Mesothelial cell of epicardium (in vitro differentiated cells): ENCODE measurements around the gene BTN1A1. TPM values are rescaled to one million over a fixed set of nuclear protein-coding genes. Genes with fewer than 3 reads are reported as not detected.
"Not testable (repeated sequence)": the region's sequence is repeated elsewhere in the genome, so short reads cannot be mapped to it uniquely, and the experiment has no call there.

Experiments
- DNase-seq, 2 experiments: peaks; one replicate each; pipeline ENCODE4 v3.0.0; 2021; ENCODE audit warnings: low spot score in 2 of 2; ENCODE audit not compliant: unreplicated experiment in 2 of 2
- H3K27ac Mint-ChIP-seq: 2 replicates; pipeline ENCODE4 v1.8.0; 2021; ENCODE audit warnings: mixed read lengths
- H3K27me3 Mint-ChIP-seq: 2 replicates; pipeline ENCODE4 v1.8.0; 2021; ENCODE audit warnings: low read depth, mixed read lengths
- H3K36me3 Mint-ChIP-seq: 2 replicates; pipeline ENCODE4 v1.8.0; 2021; ENCODE audit warnings: mixed read lengths
- H3K4me1 Mint-ChIP-seq: 2 replicates; pipeline ENCODE4 v1.8.0; 2021; ENCODE audit warnings: mixed read lengths
- H3K4me3 Mint-ChIP-seq: 2 replicates; pipeline ENCODE4 v1.8.0; 2021; ENCODE audit warnings: mild to moderate bottlenecking, moderate library complexity, mixed read lengths
- H3K9me3 Mint-ChIP-seq: 2 replicates; pipeline ENCODE4 v1.8.0; 2021; ENCODE audit warnings: mixed read lengths
- CTCF ChIP-seq: fragments of 200-600 bp; sonication (generic); IDR thresholded peaks from one replicate; pipeline ENCODE4 v1.5.0; 2021; ENCODE audit warnings: antibody characterized with exemption; ENCODE audit not compliant: unreplicated experiment
- total RNA-seq: library from RNA; stranded (reverse); gene quantifications from 3 replicates; pipeline ENCODE4 v1.2.1, GENCODE V29; 2021

BTN1A1 gene
- total RNA-seq, 1 donor from 2014 or later = 0.09 TPM

GRCh38 chr6:26544473-26544872, 44.4 kb downstream of the BTN1A1 start:
- no peak for TF ChIP-seq CTCF

GRCh38 chr6:26545627-26546026, 45.5 kb downstream of the BTN1A1 start:
- Mint-ChIP-seq H3K36me3 (peaks cover 26% of the 10 kb centered on the region), H3K27me3 (no peaks in the 10 kb centered on the region), H3K9me3 (no peaks in the 10 kb centered on the region), H3K27ac (no peak overlapping the region), H3K4me1 (peaks cover 13% of the 10 kb centered on the region), H3K4me3 (no peak overlapping the region)
- no peak for DNase-seq
- no peak for TF ChIP-seq CTCF

More at GRCh38 chr6:26544473-26544872, 44.4 kb downstream of the BTN1A1 start:
- no peak for DNase-seq
- H3K4me3 Mint-ChIP-seq = no peak overlapping the region
- no peaks in the 10 kb centered on the region for H3K9me3 Mint-ChIP-seq
- H3K4me1 Mint-ChIP-seq = peaks cover 13% of the 10 kb centered on the region
- H3K27ac Mint-ChIP-seq = no peak overlapping the region
- H3K27me3 Mint-ChIP-seq = no peaks in the 10 kb centered on the region
- H3K36me3 Mint-ChIP-seq = peaks cover 28% of the 10 kb centered on the region

- not testable (repeated sequence) for H3K27ac Mint-ChIP-seq, H3K9me3 Mint-ChIP-seq, H3K4me1 Mint-ChIP-seq, H3K4me3 Mint-ChIP-seq, DNase-seq, H3K27me3 Mint-ChIP-seq
- H3K36me3 Mint-ChIP-seq = peaks cover 21% of the 10 kb centered on the region
Observed at GRCh38 chr6:26547363-26547762, 47.3 kb downstream of the BTN1A1 start.

DNA sequence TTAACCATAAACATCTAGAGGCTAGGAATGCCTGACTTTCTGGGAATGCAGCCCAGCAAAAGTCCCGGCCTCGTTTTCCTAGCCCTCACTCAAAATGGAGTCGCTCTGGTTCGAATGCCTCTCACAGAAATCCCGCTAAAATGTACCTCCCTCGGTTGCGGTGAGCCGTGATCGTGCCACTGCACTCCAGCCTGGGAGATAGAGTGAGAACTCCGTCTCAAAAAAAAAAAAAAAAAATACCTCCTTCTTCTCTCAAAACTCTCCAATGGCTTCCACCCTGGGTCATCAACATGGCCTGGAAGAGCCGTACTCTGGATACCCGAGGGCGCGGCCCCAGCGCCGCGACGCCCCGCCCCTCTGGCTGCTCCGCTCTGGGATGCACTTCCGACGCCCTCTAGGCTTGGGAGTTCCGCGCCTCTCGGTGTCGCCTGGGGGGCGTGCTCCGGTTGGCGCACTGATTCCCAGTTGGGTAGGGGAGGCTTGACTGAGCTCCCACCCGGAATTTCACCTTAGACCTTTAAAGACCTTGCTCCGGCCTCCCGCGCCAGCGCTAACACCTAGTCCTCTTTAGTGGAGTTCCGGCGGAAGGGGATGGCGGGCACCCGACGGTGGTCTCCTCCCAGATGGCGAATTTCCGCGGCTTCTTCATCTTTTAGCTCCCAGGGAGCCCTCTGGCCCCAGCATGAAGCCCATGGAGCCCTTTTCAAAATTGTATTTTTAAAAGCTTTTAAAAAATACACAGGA, 50.3 kb downstream of the BTN1A1 start:
- no peaks in the 10 kb centered on the region for H3K9me3 Mint-ChIP-seq
- H3K27ac Mint-ChIP-seq = peak overlapping the region; percentile 84

GRCh38 chr6:26552205-26552604, 52.1 kb downstream of the BTN1A1 start:
- H3K27ac Mint-ChIP-seq = no peak overlapping the region
- no peak for DNase-seq
- no peaks in the 10 kb centered on the region for H3K27me3 Mint-ChIP-seq
- TF ChIP-seq CTCF = no peak
- peaks cover 20% of the 10 kb centered on the region for H3K4me1 Mint-ChIP-seq
- no peaks in the 10 kb centered on the region for H3K36me3 Mint-ChIP-seq
- H3K9me3 Mint-ChIP-seq = no peaks in the 10 kb centered on the region
- no peak overlapping the region for H3K4me3 Mint-ChIP-seq

More for the DNA sequence above, 50.3 kb downstream of the BTN1A1 start:
- H3K4me1 Mint-ChIP-seq = peaks cover 15% of the 10 kb centered on the region
- H3K36me3 Mint-ChIP-seq = peaks cover 9% of the 10 kb centered on the region
- peak overlapping the region; percentile 85 for H3K4me3 Mint-ChIP-seq
- TF ChIP-seq CTCF = no peak
- no peaks in the 10 kb centered on the region for H3K27me3 Mint-ChIP-seq
- DNase-seq = peak; percentile 41 to 54

DNA sequence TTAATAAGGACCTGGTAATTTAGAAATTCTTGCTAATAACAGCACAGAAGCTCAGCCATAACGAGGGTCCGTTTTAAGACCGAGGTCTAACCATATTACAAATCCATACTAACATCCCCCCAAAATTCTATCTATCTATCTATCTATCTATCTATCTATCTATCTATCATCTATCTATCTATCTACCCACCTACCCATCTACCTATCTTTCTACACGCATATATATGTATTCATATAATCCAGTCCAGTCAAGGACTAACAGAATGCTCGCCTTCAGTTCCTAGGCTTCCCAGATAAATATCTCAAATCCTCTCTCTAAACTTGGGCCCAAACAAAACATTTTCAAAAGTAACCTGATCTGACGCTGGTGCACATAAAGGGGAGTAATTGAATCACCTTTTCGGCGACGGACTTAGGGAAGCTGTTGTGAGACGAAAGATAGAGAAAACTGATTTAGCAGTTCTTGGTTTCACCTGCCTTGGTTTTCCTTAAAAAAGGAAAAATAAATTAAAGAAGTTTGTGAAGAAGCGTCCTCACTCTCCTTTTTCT, 52.6 kb downstream of the BTN1A1 start:
- no peak overlapping the region for H3K4me3 Mint-ChIP-seq
- H3K36me3 Mint-ChIP-seq = no peaks in the 10 kb centered on the region
- no peaks in the 10 kb centered on the region for H3K27me3 Mint-ChIP-seq
- no peak for DNase-seq
- H3K9me3 Mint-ChIP-seq = no peaks in the 10 kb centered on the region
- H3K4me1 Mint-ChIP-seq = peaks cover 20% of the 10 kb centered on the region
- TF ChIP-seq CTCF = no peak
- no peak overlapping the region for H3K27ac Mint-ChIP-seq
